HCT116 (cell line): ENCODE results near the gene ARHGAP42.

ENCODE experiments used
- CBX3 ChIP-seq: IDR thresholded peaks from 2 replicates; pipeline ENCODE4 v1.6.1; 2012; ENCODE audit warnings: low read depth
- CEBPB ChIP-seq: IDR thresholded peaks from 2 replicates; pipeline ENCODE4 v1.6.1; 2012; ENCODE audit warnings: low read depth
- EZH2phosphoT487 ChIP-seq: fragments of 200-600 bp; IDR thresholded peaks from 2 replicates; pipeline ENCODE4 v1.6.1; 2018; ENCODE audit warnings: antibody characterized with exemption, borderline replicate concordance
- POLR2A ChIP-seq: IDR thresholded peaks from 2 replicates; pipeline ENCODE4 v1.7.0; 2011; ENCODE audit warnings: borderline replicate concordance; ENCODE audit not compliant: insufficient read depth, insufficient read length; ENCODE audit errors: extremely low read depth
- POLR2AphosphoS5 ChIP-seq: IDR thresholded peaks from 2 replicates; pipeline ENCODE4 v1.6.1; 2011; ENCODE audit warnings: mild to moderate bottlenecking, low read depth, low read length, moderate library complexity
- REST ChIP-seq: IDR thresholded peaks from 2 replicates; pipeline ENCODE4 v1.6.1; 2012; ENCODE audit warnings: low read depth
- TCF7L2 ChIP-seq: IDR thresholded peaks from 2 replicates; pipeline ENCODE4 v1.7.0; 2011; ENCODE audit warnings: borderline replicate concordance, inconsistent platforms; ENCODE audit not compliant: insufficient read depth, insufficient read length; ENCODE audit errors: extremely low read depth
- TF ChIP-seq, protein P1 (sequence below), 3 experiments: fragments of 200-600 bp in 1 of 3; sonication (generic) in 1 of 3; IDR thresholded peaks in 2 of 3; conservative IDR thresholded peaks in 1 of 3; 2 replicates each; pipeline ENCODE4 v1.5.1; 2012 to 2017; ENCODE audit warnings: low read depth in 2 of 3, low read length in 2 of 3, antibody characterized with exemption in 1 of 3, borderline replicate concordance in 1 of 3, control low read depth in 1 of 3, mild to moderate bottlenecking in 1 of 3, mixed read lengths in 1 of 3, mixed run types in 1 of 3, moderate library complexity in 1 of 3; ENCODE audit not compliant: insufficient read depth in 1 of 3

DNA sequence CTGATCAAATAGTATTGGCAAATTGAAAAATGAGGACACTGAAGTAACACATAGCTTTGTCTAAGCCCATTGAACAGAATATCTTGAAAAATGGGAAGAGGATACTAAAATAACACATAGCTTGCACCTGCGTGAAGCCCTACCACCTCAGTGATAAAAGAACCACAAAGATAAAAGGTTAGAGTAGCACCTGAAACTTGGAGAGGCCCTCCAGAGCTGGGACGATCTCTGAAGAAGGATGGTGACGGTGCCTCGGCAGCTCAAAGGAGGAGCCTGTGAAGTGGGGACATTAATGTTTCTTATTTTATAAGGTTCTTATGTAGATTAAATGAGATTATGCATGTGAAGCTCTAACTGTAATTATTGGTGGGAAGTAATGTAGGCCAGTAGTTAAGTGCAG is 23.1 kb upstream of the ARHGAP42 start:
- no peak for TF ChIP-seq EZH2phosphoT487
- TF ChIP-seq CBX3: no peak
- TF ChIP-seq, protein P1, sequence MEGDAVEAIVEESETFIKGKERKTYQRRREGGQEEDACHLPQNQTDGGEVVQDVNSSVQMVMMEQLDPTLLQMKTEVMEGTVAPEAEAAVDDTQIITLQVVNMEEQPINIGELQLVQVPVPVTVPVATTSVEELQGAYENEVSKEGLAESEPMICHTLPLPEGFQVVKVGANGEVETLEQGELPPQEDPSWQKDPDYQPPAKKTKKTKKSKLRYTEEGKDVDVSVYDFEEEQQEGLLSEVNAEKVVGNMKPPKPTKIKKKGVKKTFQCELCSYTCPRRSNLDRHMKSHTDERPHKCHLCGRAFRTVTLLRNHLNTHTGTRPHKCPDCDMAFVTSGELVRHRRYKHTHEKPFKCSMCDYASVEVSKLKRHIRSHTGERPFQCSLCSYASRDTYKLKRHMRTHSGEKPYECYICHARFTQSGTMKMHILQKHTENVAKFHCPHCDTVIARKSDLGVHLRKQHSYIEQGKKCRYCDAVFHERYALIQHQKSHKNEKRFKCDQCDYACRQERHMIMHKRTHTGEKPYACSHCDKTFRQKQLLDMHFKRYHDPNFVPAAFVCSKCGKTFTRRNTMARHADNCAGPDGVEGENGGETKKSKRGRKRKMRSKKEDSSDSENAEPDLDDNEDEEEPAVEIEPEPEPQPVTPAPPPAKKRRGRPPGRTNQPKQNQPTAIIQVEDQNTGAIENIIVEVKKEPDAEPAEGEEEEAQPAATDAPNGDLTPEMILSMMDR (IDR thresholded peaks at IDR 0.05 in 2 of 3, conservative IDR thresholded peaks at IDR 0.05 in 1 of 3; ENCODE audit: borderline replicate concordance in 1 of 3, insufficient read depth in 1 of 3, low read depth in 2 of 3, low read length in 2 of 3): no peak
- TF ChIP-seq POLR2AphosphoS5: no peak
- no peak for TF ChIP-seq TCF7L2
- no peak for TF ChIP-seq CEBPB
- no peak for TF ChIP-seq REST
- TF ChIP-seq POLR2A: no peak
